HepG2 (cell line): ENCODE results near the gene PRKACA. TPM values are rescaled to one million over a fixed set of nuclear protein-coding genes. Genes with fewer than 3 reads are reported as not detected.

Source experiments
- ATAC-seq: fragments of 200-7000 bp; cut with Tn5 transposase; 3 replicates; pipeline ENCODE4 v1.9.1; 2020; ENCODE audit warnings: mild to moderate bottlenecking, moderate library complexity
- BruUV-seq: library from RNA; stranded (reverse); fragments of 400-500 nt; replicated peaks from 2 replicates; lab custom pipeline; 2021; lab: Mats Ljungman, UMichigan
- CTCF ChIA-PET: fragments of 300-600 bp; formaldehyde crosslinking; extraction: SDS; loops from one replicate; lab custom pipeline; 2021; ENCODE audit warnings: low total read pairs, inconsistent platforms, low intra/inter-chr PET ratio; lab: Yijun Ruan, JAX
- POLR2A ChIA-PET: fragments of 350-600 bp; sonication (Branson Sonifier 250); formaldehyde crosslinking; loops from one replicate; lab custom pipeline; 2020; ENCODE audit warnings: antibody characterized with exemption, inconsistent platforms; lab: Yijun Ruan, JAX
- DNase-seq: peaks from one replicate; pipeline ENCODE4 v3.0.0-alpha.2; 2015; ENCODE audit warnings: low spot score
- FAIRE-seq: peaks from 3 replicates; lab custom pipeline; 2011; peaks lifted over from hg19 to GRCh38; lab: Jason Lieb, UNC
- H2AFZ ChIP-seq: one replicate; pipeline ENCODE4 v1.6.1; 2011; ENCODE audit warnings: low read length, inconsistent platforms
- H3K27ac ChIP-seq: fragments of 300-600 bp; 3 replicates; pipeline ENCODE4 v1.8.0; 2011; ENCODE audit warnings: mixed run types, mild to moderate bottlenecking, mixed read lengths, low read length, inconsistent platforms; ENCODE audit not compliant: insufficient read depth; ENCODE audit errors: extremely low read length
- H3K27me3 ChIP-seq, 2 experiments: fragments of 200-600 bp in 1 of 2; 2 replicates in 1 of 2; 3 replicates in 1 of 2; pipeline versions ENCODE4 v1.6.0 to v1.8.0; 2011; ENCODE audit warnings: low read length in 2 of 2, mild to moderate bottlenecking in 2 of 2, moderate library complexity in 2 of 2, inconsistent platforms in 1 of 2; ENCODE audit not compliant: insufficient read depth in 2 of 2, control insufficient read depth in 1 of 2
- H3K36me3 ChIP-seq, 2 experiments: fragments of 200-600 bp in 1 of 2; replicated peaks in 1 of 2; 2 replicates in 1 of 2; 3 replicates in 1 of 2; pipeline versions ENCODE4 v1.5.1 to v1.8.0; 2011; ENCODE audit warnings: low read length in 2 of 2, inconsistent platforms in 1 of 2; ENCODE audit not compliant: insufficient read depth in 2 of 2, control insufficient read depth in 1 of 2
- H3K4me1 ChIP-seq: 2 replicates; pipeline ENCODE4 v1.5.1; 2012; ENCODE audit warnings: low read length, inconsistent platforms; ENCODE audit not compliant: insufficient read depth
- H3K4me2 ChIP-seq: 2 replicates; pipeline ENCODE4 v1.6.0; 2011; ENCODE audit warnings: low read depth, low read length, inconsistent platforms
- H3K4me3 ChIP-seq, 3 experiments: fragments of 200-600 bp in 1 of 3; sonication (generic), shearing (Covaris generic) in 1 of 3; replicated peaks in 1 of 3; 2 replicates each; pipeline ENCODE4 v1.5.1; 2011 to 2016; ENCODE audit warnings: low read length in 3 of 3, inconsistent platforms in 2 of 3, low read depth in 2 of 3, mild to moderate bottlenecking in 2 of 3, control low read depth in 1 of 3, mixed read lengths in 1 of 3; ENCODE audit not compliant: insufficient read depth in 1 of 3
- H3K79me2 ChIP-seq: one replicate; pipeline ENCODE4 v1.6.1; 2011; ENCODE audit warnings: low read length, inconsistent platforms; ENCODE audit not compliant: insufficient read depth
- H3K9ac ChIP-seq: 2 replicates; pipeline ENCODE4 v1.6.0; 2011; ENCODE audit warnings: mild to moderate bottlenecking, low read depth, low read length, inconsistent platforms; ENCODE audit not compliant: insufficient read depth
- H3K9me3 ChIP-seq: 2 replicates; pipeline ENCODE4 v1.5.1; 2012; ENCODE audit warnings: mild to moderate bottlenecking, low read length
- H4K20me1 ChIP-seq: 2 replicates; pipeline ENCODE4 v1.6.0; 2011; ENCODE audit warnings: inconsistent platforms, mild to moderate bottlenecking, low read length, moderate library complexity; ENCODE audit not compliant: insufficient read depth
- FIP1L1 ChIP-seq: fragments of 200-400 bp; formaldehyde crosslinking; IDR thresholded peaks from 2 replicates; pipeline ENCODE4 v1.6.1; 2018; ENCODE audit warnings: low read depth, mild to moderate bottlenecking, low read length, moderate library complexity, borderline replicate concordance; ENCODE audit not compliant: insufficient read depth
- SMARCC2 ChIP-seq: fragments of 450-650 bp; IDR thresholded peaks from 2 replicates; pipeline ENCODE4 v1.6.1; 2017; ENCODE audit warnings: antibody characterized with exemption, mild to moderate bottlenecking
- SP4 ChIP-seq: sonication (generic); formaldehyde crosslinking; IDR thresholded peaks from 2 replicates; pipeline ENCODE4 v1.8.1; 2023; ENCODE audit warnings: mild to moderate bottlenecking, missing genetic modification reagents
- ZNF629 ChIP-seq: sonication (generic); formaldehyde crosslinking; conservative IDR thresholded peaks from 2 replicates; pipeline ENCODE4 v1.5.0; 2020; ENCODE audit warnings: missing genetic modification reagents
- WGBS: methylation state at CpG from one replicate; pipeline ENCODE4 v1.1.6; 2017; ENCODE audit warnings: low lambda C conversion rate; 5-methylcytosine and 5-hydroxymethylcytosine counted together
- in situ Hi-C: cut with HindIII; loops from 2 replicates; pipeline ENCODE4 v1.10.0; 2017; ENCODE audit warnings: low pct_unique_long_range_greater_than_20kb; ENCODE audit not compliant: extremely low pct_ligation_motif_present
- intact Hi-C: fragments of 100-400 bp; cut with micrococcal nuclease; formaldehyde crosslinking; loops from one replicate; pipeline ENCODE4 v1.10.0; 2022; ENCODE audit not compliant: unreplicated experiment
- polyA plus RNA-seq, 8 experiments: library from polyadenylated mRNA; depleted of rRNA in 3 of 8; stranded (reverse) in 7 of 8; unstranded in 1 of 8; fragments of >200 nt; fragmentation: Illumina TruSeq in 4 of 8; extraction: Trizol in 4 of 8; gene quantifications; 2 replicates each; pipeline versions ENCODE4 v1.2.1 to v1.2.3, GENCODE V29; 2011 to 2016; ENCODE audit warnings: low read depth in 4 of 8, missing spikeins in 1 of 8, mixed read lengths in 1 of 8; ENCODE audit not compliant: insufficient read depth in 1 of 8
- total RNA-seq, 5 experiments: library from RNA; depleted of rRNA; stranded (reverse); fragments of >200 nt; fragmentation: Illumina TruSeq; extraction: Trizol; gene quantifications; 2 replicates each; pipeline ENCODE4 v1.2.3, GENCODE V29; 2016; ENCODE audit warnings: low read depth in 1 of 5
- TF ChIP-seq, protein P1 (sequence below): sonication (generic); formaldehyde crosslinking; IDR thresholded peaks from 2 replicates; pipeline ENCODE4; 2020; ENCODE audit warnings: missing genetic modification reagents, mild to moderate bottlenecking, borderline replicate concordance
- TF ChIP-seq, protein P2 (sequence below): sonication (generic); formaldehyde crosslinking; IDR thresholded peaks from 2 replicates; pipeline ENCODE4 v1.5.0; 2020; ENCODE audit warnings: missing genetic modification reagents

The PRKACA gene
- total and polyA plus RNA-seq, 2 of the 13 experiments (the other 11 are each of a cell fraction or from before 2014, with no cell fraction given) = 11.0 to 18.2 TPM

DNA sequence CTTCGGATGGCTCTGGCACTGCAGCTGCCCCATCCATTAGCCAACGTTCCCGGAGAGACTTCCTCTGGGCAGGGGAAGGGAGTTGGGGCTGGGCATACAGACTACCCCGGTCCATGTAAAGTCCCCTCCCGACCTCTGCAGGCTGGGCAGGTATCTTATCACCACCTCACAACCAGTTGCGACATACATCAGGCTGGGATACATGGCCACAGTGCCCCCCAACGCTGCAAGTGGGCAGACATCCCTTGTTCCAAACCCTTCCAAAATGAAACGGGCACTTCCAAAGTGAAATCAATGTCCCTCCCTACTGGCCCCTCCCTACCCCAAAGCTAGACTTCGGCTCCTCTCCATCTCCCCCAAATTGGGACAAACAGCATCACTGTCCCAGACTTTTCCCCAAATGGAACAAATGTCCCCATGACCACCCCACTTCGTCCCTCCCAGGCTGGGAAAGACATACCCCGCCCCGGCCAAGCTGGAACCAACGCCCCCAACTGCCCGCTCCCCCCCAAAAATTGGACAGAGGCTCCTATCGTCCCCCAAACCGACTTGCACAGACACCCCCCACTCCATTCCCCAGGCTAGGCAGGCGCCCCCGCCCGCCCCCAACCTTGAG lies 60.7 kb downstream of the PRKACA start (continued):
- TF ChIP-seq, protein P1, sequence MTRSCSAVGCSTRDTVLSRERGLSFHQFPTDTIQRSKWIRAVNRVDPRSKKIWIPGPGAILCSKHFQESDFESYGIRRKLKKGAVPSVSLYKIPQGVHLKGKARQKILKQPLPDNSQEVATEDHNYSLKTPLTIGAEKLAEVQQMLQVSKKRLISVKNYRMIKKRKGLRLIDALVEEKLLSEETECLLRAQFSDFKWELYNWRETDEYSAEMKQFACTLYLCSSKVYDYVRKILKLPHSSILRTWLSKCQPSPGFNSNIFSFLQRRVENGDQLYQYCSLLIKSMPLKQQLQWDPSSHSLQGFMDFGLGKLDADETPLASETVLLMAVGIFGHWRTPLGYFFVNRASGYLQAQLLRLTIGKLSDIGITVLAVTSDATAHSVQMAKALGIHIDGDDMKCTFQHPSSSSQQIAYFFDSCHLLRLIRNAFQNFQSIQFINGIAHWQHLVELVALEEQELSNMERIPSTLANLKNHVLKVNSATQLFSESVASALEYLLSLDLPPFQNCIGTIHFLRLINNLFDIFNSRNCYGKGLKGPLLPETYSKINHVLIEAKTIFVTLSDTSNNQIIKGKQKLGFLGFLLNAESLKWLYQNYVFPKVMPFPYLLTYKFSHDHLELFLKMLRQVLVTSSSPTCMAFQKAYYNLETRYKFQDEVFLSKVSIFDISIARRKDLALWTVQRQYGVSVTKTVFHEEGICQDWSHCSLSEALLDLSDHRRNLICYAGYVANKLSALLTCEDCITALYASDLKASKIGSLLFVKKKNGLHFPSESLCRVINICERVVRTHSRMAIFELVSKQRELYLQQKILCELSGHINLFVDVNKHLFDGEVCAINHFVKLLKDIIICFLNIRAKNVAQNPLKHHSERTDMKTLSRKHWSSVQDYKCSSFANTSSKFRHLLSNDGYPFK (CRISPR knock-in tag) = no peak
- TF ChIP-seq SP4 (CRISPR knock-in tag) (no peak), SMARCC2 (no peak)
- TF ChIP-seq, protein P2, sequence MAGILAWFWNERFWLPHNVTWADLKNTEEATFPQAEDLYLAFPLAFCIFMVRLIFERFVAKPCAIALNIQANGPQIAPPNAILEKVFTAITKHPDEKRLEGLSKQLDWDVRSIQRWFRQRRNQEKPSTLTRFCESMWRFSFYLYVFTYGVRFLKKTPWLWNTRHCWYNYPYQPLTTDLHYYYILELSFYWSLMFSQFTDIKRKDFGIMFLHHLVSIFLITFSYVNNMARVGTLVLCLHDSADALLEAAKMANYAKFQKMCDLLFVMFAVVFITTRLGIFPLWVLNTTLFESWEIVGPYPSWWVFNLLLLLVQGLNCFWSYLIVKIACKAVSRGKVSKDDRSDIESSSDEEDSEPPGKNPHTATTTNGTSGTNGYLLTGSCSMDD (CRISPR knock-in tag) = no peak

DNA sequence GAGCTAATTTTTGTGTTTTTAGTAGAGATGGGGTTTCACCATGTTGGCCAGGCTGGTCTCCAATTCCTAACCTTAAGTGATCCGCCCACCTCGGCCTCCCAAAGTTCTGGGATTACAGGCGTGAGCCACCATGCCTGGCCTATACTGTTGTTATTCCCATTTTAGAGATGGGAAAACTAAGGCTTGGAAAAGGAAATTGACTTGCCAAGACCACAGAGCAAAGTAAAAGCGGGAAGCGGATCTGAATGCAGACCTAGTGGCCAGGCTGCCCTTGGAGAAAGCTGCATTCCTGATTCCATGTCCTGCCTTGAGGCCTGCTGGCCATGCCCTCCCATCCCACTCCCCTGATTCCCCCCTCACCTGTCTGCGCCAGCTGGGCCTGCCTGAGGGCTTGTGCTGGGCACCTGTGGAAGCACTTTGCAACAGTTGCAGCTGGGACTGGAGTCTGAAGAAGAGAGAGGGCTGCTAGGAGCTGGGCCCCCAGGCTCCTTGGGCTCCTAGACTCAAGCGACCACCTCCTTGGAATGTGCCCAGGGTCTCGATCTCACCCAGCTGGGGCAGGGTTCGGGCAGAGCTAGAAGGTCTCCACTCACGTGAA lies 61.4 kb downstream of the PRKACA start:
- TF ChIP-seq ZNF629 (CRISPR knock-in tag) (peak; percentile 78), FIP1L1 (no peak)
- TF ChIP-seq, all 625 proteins: peak for 1
- Histone ChIP-seq H2AFZ (no peak overlapping the region), H3K27ac (no peak overlapping the region), H3K27me3 (no peaks in the 10 kb centered on the region), H3K4me1 (peaks cover 26% of the 10 kb centered on the region), H3K79me2 (no peaks in the 10 kb centered on the region), H3K9me3 (no peaks in the 10 kb centered on the region), H3K9ac (no peak overlapping the region), H3K4me2 (no peak overlapping the region), H3K4me3 (no peak overlapping the region), H3K36me3 (no peaks in the 10 kb centered on the region), H4K20me1 (no peaks in the 10 kb centered on the region)
- ATAC-seq (no peak), DNase-seq (no peak), FAIRE-seq (no peak)
- CTCF ChIA-PET = no interaction called here
- WGBS = 92% methylated on average over 5 of the region's 10 CpGs
- BruUV-seq = no TSS peak
- in situ Hi-C loops (loop anchor here (25.0 kb wide), 1 partner anchor 294 kb away; the partner anchor contains the start of genes C19orf53 and MRI1), intact Hi-C loops (no loop called here)
- POLR2A ChIA-PET = interaction anchor here (1.4 kb wide), 1 partner anchor 15 kb away, joined by 3 read pairs; no protein-coding TSS in a partner anchor
